ENCODE measurements around the gene ZBTB20. TPM values are rescaled to one million over a fixed set of nuclear protein-coding genes. Genes with fewer than 3 reads are reported as not detected.

ZBTB20 gene
- total and polyA plus RNA-seq, 2 experiments from 2014 or later, result 15.7 to 37.3 TPM

- DNase-seq (ENCODE audit: low read depth in 1 of 2, low spot score in 1 of 2), result no peak
- Histone ChIP-seq H3K27me3 (no peaks in the 10 kb centered on the region), H3K4me1 (ENCODE audit: low read depth) (no peaks in the 10 kb centered on the region), H3K9me3 (ENCODE audit: low read depth) (no peaks in the 10 kb centered on the region), H3K36me3 (no peaks in the 10 kb centered on the region), H3K4me3 (no peak overlapping the region), H3K27ac (no peak overlapping the region)
- TF ChIP-seq, protein P1, sequence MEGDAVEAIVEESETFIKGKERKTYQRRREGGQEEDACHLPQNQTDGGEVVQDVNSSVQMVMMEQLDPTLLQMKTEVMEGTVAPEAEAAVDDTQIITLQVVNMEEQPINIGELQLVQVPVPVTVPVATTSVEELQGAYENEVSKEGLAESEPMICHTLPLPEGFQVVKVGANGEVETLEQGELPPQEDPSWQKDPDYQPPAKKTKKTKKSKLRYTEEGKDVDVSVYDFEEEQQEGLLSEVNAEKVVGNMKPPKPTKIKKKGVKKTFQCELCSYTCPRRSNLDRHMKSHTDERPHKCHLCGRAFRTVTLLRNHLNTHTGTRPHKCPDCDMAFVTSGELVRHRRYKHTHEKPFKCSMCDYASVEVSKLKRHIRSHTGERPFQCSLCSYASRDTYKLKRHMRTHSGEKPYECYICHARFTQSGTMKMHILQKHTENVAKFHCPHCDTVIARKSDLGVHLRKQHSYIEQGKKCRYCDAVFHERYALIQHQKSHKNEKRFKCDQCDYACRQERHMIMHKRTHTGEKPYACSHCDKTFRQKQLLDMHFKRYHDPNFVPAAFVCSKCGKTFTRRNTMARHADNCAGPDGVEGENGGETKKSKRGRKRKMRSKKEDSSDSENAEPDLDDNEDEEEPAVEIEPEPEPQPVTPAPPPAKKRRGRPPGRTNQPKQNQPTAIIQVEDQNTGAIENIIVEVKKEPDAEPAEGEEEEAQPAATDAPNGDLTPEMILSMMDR (IDR thresholded peaks at IDR 0.05; ENCODE audit: low read depth, low read length), result no peak
These were observed 604.7 kb downstream of the ZBTB20 start for GRCh38 chr3:114542359-114542758.

GRCh38 chr3:114539525-114539924 lies 607.6 kb downstream of the ZBTB20 start:
- TF ChIP-seq, protein P1 (IDR thresholded peaks at IDR 0.05; ENCODE audit: low read depth, low read length), result no peak

DNA sequence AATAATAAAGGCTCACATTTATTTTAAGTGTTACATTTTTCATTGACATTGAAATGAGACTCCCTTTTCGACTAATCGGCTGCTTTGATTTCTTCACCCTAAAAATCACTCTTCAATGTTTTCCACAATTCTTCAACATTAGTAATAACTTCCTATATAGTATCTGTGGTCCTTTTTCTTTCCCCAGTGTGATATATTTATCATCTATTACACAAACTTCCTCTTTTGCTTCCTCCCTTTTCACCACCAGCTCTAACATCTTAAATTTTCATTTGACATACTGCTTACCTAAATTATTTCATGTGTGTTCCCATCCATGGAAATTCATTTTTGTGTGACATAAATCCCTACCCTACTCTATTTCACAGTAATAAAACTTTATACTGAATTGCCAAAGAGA lies 608.9 kb downstream of the ZBTB20 start:
- no peaks in the 10 kb centered on the region for H3K9me3 ChIP-seq (ENCODE audit: low read depth)
- H3K36me3 ChIP-seq, result no peaks in the 10 kb centered on the region
- H3K4me3 ChIP-seq, result no peak overlapping the region
- H3K4me1 ChIP-seq (ENCODE audit: low read depth), result no peaks in the 10 kb centered on the region
- H3K27me3 ChIP-seq, result no peaks in the 10 kb centered on the region
- no peak overlapping the region for H3K27ac ChIP-seq
- no peak for DNase-seq (ENCODE audit: low read depth in 1 of 2, low spot score in 1 of 2)
- TF ChIP-seq, protein P1 (IDR thresholded peaks at IDR 0.05; ENCODE audit: low read depth, low read length), result no peak

More at GRCh38 chr3:114539525-114539924, 607.6 kb downstream of the ZBTB20 start:
- no peak overlapping the region for H3K4me3 ChIP-seq
- no peak for DNase-seq (ENCODE audit: low read depth in 1 of 2, low spot score in 1 of 2)
- no peak overlapping the region for H3K27ac ChIP-seq
- H3K27me3 ChIP-seq, result no peaks in the 10 kb centered on the region
- H3K4me1 ChIP-seq (ENCODE audit: low read depth), result no peaks in the 10 kb centered on the region
- H3K9me3 ChIP-seq (ENCODE audit: low read depth), result no peaks in the 10 kb centered on the region
- H3K36me3 ChIP-seq, result no peaks in the 10 kb centered on the region

- no peaks in the 10 kb centered on the region for H3K9me3 ChIP-seq (ENCODE audit: low read depth)
- no peak overlapping the region for H3K4me3 ChIP-seq
- no peaks in the 10 kb centered on the region for H3K36me3 ChIP-seq
- H3K27ac ChIP-seq, result no peak overlapping the region
- DNase-seq (ENCODE audit: low read depth in 1 of 2, low spot score in 1 of 2), result no peak
- no peaks in the 10 kb centered on the region for H3K4me1 ChIP-seq (ENCODE audit: low read depth)
- TF ChIP-seq, protein P1 (IDR thresholded peaks at IDR 0.05; ENCODE audit: low read depth, low read length), result no peak
- H3K27me3 ChIP-seq, result no peaks in the 10 kb centered on the region
These were observed 618.6 kb downstream of the ZBTB20 start for GRCh38 chr3:114528517-114528916.

- Histone ChIP-seq H3K27me3 (no peaks in the 10 kb centered on the region), H3K4me1 (ENCODE audit: low read depth) (no peaks in the 10 kb centered on the region), H3K27ac (no peak overlapping the region), H3K9me3 (ENCODE audit: low read depth) (no peaks in the 10 kb centered on the region), H3K4me3 (no peak overlapping the region), H3K36me3 (no peaks in the 10 kb centered on the region)
- TF ChIP-seq, protein P1 (IDR thresholded peaks at IDR 0.05; ENCODE audit: low read depth, low read length), result peak; percentile 66
- peak; percentile 31 to 34 for DNase-seq (ENCODE audit: low read depth in 1 of 2, low spot score in 1 of 2)
These were observed 619.9 kb downstream of the ZBTB20 start for GRCh38 chr3:114527036-114527644.
